ENCODE measurements around the gene ZNF45.
"Not testable (repeated sequence)": the region's sequence is repeated elsewhere in the genome, so short reads cannot be mapped to it uniquely, and the experiment has no call there.

Gene ZNF45

GRCh38 chr19:43866923-43867322 is 68.2 kb downstream of the ZNF45 start:
- not testable (repeated sequence) for H3K27ac ChIP-seq (ENCODE audit: low read length); H3K4me1 ChIP-seq (ENCODE audit: control insufficient read depth in 1 of 2, insufficient read depth in 2 of 2, low read length in 2 of 2); H3K27me3 ChIP-seq (ENCODE audit: low read depth, low read length)
- Histone ChIP-seq H3K4me3 (ENCODE audit: low read depth in 1 of 2, low read length in 2 of 2) (peak overlapping the region; percentile 7 to 47), H3K9me3 (ENCODE audit: control insufficient read depth in 1 of 2, low read length in 2 of 2) (peaks cover 50 to 57% of the 10 kb centered on the region in 2 donors), H3K36me3 (ENCODE audit: control insufficient read depth in 1 of 2, insufficient read depth in 2 of 2, low read length in 2 of 2) (peaks cover 0 to 14% of the 10 kb centered on the region in 2 donors)

All from muscle layer of duodenum (tissue), 2 donors.